ENCODE data around the gene DUSP15.
"Not testable (repeated sequence)": the region's sequence is repeated elsewhere in the genome, so short reads cannot be mapped to it uniquely, and the experiment has no call there.

Gene DUSP15

DNA sequence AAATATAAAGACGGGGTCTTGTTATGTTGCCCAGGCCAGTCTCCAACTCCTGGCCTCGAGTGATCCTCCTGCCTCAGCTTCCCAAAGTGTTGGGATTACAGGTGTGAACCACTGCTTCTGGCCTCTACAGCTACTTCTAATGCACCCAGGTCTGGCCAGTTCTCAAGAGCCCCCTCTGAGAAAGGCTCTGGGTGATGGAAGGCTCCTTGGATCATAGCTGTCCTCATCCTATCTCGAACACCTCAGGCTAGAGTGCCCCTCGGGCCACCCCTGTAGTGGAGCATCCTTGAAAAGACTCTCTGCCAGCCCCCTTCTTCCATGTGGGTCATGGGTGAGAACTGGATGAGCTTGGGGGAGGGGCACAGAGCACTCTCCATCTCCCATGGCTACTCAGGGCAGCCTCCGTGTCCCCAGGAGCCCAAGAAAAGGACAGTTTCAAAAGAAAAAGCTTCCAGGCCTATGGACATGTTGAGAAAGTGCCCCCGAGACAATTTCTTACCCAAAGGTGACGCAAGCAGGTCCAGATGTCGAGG lies 51.9 kb downstream of the DUSP15 start:
- no peak overlapping the region for H3K4me3 ChIP-seq (replicated peaks; ENCODE audit: low read depth, low read length)
- no peaks in the 10 kb centered on the region for H3K27me3 ChIP-seq (replicated peaks; ENCODE audit: control insufficient read depth, insufficient read depth, low read length)
- H3K36me3 ChIP-seq (ENCODE audit: control insufficient read depth, insufficient read depth, low read length), result no peaks in the 10 kb centered on the region
- no peak for DNase-seq (ENCODE audit: extremely low read depth, insufficient read length)
- TF ChIP-seq, protein P1, sequence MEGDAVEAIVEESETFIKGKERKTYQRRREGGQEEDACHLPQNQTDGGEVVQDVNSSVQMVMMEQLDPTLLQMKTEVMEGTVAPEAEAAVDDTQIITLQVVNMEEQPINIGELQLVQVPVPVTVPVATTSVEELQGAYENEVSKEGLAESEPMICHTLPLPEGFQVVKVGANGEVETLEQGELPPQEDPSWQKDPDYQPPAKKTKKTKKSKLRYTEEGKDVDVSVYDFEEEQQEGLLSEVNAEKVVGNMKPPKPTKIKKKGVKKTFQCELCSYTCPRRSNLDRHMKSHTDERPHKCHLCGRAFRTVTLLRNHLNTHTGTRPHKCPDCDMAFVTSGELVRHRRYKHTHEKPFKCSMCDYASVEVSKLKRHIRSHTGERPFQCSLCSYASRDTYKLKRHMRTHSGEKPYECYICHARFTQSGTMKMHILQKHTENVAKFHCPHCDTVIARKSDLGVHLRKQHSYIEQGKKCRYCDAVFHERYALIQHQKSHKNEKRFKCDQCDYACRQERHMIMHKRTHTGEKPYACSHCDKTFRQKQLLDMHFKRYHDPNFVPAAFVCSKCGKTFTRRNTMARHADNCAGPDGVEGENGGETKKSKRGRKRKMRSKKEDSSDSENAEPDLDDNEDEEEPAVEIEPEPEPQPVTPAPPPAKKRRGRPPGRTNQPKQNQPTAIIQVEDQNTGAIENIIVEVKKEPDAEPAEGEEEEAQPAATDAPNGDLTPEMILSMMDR (IDR thresholded peaks at IDR 0.05; ENCODE audit: insufficient read depth, low read length, poor library complexity, severe bottlenecking), result no peak

DNA sequence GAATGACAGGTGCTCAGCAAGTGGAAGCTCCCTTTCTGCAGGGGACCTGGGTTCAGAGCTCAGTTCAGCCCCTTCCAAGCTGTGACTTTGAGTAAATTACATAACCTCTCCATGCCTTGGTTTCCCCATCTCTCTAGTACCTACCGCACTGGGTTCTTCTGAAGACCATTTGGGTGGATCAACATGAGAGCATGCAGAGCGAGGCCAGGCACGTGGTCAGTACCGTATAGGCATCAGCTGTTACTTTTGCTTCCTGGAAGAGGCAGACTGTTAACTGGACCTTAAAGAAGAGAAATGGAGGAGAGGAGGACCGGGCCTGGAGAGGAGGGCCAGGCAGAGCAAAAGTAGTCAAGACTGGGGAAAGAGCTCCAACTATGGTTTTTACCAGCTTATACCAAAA lies 52.9 kb downstream of the DUSP15 start:
- TF ChIP-seq, protein P1 (IDR thresholded peaks at IDR 0.05; ENCODE audit: insufficient read depth, low read length, poor library complexity, severe bottlenecking), result no peak
- DNase-seq (ENCODE audit: extremely low read depth, insufficient read length), result no peak

DNA sequence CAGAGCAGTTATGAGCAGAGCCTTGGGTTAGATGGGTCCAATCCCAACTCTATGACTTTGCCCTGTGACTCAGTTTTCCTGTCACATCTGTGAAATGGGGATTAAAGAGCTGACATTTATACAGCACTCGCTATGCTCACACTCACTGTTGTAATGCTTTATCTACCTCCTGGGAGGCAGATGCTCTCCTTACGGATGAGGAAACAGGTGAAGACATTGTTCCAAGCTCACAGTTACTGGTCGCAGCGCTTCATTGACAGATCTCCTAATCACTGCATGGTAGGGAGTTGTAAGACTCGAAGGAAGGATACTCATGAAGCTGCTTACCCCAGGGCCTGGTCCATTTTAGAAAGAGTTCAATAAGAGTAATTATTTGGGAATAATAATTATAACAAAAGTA lies 54.1 kb downstream of the DUSP15 start:
- Histone ChIP-seq H3K4me3 (replicated peaks; ENCODE audit: low read depth, low read length) (no peak overlapping the region), H3K27me3 (replicated peaks; ENCODE audit: control insufficient read depth, insufficient read depth, low read length) (no peaks in the 10 kb centered on the region), H3K36me3 (ENCODE audit: control insufficient read depth, insufficient read depth, low read length) (no peaks in the 10 kb centered on the region)
- TF ChIP-seq, protein P1 (IDR thresholded peaks at IDR 0.05; ENCODE audit: insufficient read depth, low read length, poor library complexity, severe bottlenecking), result no peak
- DNase-seq (ENCODE audit: extremely low read depth, insufficient read length), result no peak

More for the DNA sequence above, 52.9 kb downstream of the DUSP15 start:
- Histone ChIP-seq H3K4me3 (replicated peaks; ENCODE audit: low read depth, low read length) (no peak overlapping the region), H3K27me3 (replicated peaks; ENCODE audit: control insufficient read depth, insufficient read depth, low read length) (no peaks in the 10 kb centered on the region), H3K36me3 (ENCODE audit: control insufficient read depth, insufficient read depth, low read length) (no peaks in the 10 kb centered on the region)

DNA sequence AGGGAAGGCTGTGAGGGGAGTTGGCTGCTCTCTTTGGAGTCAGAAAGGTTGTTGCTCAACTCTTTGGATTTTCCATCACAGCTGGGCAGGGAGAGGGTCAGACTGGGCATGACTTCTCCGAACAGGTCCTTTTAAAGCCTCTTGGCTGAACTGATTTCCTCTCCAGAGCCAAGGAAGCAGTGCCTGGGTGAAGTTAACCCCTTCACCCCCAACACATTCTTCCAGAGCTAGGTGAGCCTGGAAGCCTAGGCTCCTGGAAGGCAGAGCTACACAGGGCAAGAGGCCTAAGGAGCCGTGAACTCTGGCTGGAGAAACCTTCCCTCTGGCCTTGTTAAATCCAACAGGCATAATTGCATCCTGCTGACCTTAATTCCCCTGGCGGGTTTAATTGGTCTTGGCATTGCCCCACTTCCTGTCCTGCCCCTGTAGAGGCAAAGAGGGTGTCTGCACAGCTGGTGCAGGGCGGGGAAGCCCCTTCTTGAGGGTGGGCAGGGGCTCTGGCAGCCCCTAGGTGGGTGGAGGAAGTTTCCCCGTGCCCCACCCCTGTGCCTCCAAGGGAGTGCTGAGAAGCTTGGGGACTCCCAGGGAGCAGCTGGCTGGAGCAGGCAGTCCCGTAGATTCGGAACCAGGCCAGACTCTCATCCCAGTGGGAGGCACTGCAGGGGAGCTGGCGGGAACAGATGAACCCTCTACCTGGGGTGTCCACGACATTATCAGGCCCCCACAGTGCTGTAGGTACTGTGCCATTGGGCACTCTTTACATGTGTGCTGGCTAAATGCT lies 54.7 kb downstream of the DUSP15 start:
- no peak for DNase-seq (ENCODE audit: extremely low read depth, insufficient read length)
- TF ChIP-seq, protein P1 (IDR thresholded peaks at IDR 0.05; ENCODE audit: insufficient read depth, low read length, poor library complexity, severe bottlenecking), result no peak
- no peak overlapping the region for H3K4me3 ChIP-seq (replicated peaks; ENCODE audit: low read depth, low read length)
- no peaks in the 10 kb centered on the region; the same call in 1 of the 2 replicates for H3K36me3 ChIP-seq (ENCODE audit: control insufficient read depth, insufficient read depth, low read length)
- H3K27me3 ChIP-seq (replicated peaks; ENCODE audit: control insufficient read depth, insufficient read depth, low read length), result no peaks in the 10 kb centered on the region

GRCh38 chr20:31814142-31814541 lies 56.2 kb downstream of the DUSP15 start:
- H3K4me3 ChIP-seq (replicated peaks; ENCODE audit: low read depth, low read length); DNase-seq (ENCODE audit: extremely low read depth, insufficient read length); H3K27me3 ChIP-seq (replicated peaks; ENCODE audit: control insufficient read depth, insufficient read depth, low read length); H3K36me3 ChIP-seq (ENCODE audit: control insufficient read depth, insufficient read depth, low read length): not testable (repeated sequence)

DNA sequence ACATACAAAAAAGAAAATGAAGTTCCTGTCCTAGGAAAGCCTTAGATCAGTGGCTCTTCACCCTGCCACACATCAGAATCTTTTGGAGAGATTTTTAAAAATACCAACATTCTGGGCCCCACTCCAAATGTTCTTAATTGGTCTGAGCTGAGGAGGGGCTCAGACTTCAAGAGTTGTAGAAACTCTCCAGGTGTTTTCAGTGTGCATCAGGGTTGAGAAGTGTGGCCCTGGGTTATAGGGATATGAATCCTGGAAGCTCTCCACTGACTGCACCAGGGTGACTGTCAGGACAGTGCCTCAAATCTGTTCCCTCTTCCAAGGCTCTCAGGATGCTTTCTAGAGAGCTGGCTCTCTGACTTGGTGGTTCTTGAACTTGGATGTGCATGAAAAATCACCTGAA lies 56.7 kb downstream of the DUSP15 start:
- TF ChIP-seq, protein P1 (IDR thresholded peaks at IDR 0.05; ENCODE audit: insufficient read depth, low read length, poor library complexity, severe bottlenecking), result no peak
- no peak overlapping the region for H3K4me3 ChIP-seq (replicated peaks; ENCODE audit: low read depth, low read length)
- H3K36me3 ChIP-seq (ENCODE audit: control insufficient read depth, insufficient read depth, low read length), result no peaks in the 10 kb centered on the region; the same call in 1 of the 2 replicates
- no peaks in the 10 kb centered on the region for H3K27me3 ChIP-seq (replicated peaks; ENCODE audit: control insufficient read depth, insufficient read depth, low read length)
- DNase-seq (ENCODE audit: extremely low read depth, insufficient read length), result no peak

All from GM06990 (cell line).